ENCODE measurements around the gene ACSL5. TPM values are rescaled to one million over a fixed set of nuclear protein-coding genes. Genes with fewer than 3 reads are reported as not detected.
"Not testable (repeated sequence)": the region's sequence is repeated elsewhere in the genome, so short reads cannot be mapped to it uniquely, and the experiment has no call there.

Gene ACSL5
- total RNA-seq, 4 donors from 2014 or later, result 7.4 to 30.6 (median 11.9) TPM

DNA sequence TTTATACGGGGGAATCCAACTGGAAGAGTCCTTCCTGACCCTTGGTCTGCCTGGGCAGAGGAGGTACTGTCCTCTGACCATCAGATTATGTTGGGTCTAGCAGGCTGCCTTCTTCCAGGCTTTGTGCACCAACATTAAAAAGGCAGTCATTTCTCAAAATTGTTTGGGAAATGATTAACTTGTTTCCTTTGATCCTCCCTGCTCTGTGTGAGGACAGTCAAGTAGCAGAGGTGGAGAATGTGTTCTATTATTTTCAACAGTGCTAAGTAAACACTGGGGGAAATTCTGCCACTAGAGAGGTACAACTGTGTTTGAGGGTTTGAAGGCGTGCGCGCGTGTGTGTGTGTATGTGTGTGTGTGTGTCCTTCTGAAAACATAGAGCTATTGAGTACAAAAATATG, 20.6 kb downstream of the ACSL5 start:
- H3K27ac ChIP-seq, result no peak overlapping the region
- no peaks in the 10 kb centered on the region for H3K36me3 ChIP-seq
- TF ChIP-seq POLR2A (IDR thresholded peaks at IDR 0.05), result no peak
- TF ChIP-seq, protein P1, sequence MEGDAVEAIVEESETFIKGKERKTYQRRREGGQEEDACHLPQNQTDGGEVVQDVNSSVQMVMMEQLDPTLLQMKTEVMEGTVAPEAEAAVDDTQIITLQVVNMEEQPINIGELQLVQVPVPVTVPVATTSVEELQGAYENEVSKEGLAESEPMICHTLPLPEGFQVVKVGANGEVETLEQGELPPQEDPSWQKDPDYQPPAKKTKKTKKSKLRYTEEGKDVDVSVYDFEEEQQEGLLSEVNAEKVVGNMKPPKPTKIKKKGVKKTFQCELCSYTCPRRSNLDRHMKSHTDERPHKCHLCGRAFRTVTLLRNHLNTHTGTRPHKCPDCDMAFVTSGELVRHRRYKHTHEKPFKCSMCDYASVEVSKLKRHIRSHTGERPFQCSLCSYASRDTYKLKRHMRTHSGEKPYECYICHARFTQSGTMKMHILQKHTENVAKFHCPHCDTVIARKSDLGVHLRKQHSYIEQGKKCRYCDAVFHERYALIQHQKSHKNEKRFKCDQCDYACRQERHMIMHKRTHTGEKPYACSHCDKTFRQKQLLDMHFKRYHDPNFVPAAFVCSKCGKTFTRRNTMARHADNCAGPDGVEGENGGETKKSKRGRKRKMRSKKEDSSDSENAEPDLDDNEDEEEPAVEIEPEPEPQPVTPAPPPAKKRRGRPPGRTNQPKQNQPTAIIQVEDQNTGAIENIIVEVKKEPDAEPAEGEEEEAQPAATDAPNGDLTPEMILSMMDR (IDR thresholded peaks at IDR 0.05), result no peak
- H3K9me3 ChIP-seq, result no peaks in the 10 kb centered on the region
- intact Hi-C loops (cut with DNase I; ENCODE audit: low total_unique reads), result no loop called here
- no peaks in the 10 kb centered on the region for H3K27me3 ChIP-seq
- no peak for DNase-seq
- H3K4me1 ChIP-seq, result no peaks in the 10 kb centered on the region
- H3K4me3 ChIP-seq, result no peak overlapping the region

DNA sequence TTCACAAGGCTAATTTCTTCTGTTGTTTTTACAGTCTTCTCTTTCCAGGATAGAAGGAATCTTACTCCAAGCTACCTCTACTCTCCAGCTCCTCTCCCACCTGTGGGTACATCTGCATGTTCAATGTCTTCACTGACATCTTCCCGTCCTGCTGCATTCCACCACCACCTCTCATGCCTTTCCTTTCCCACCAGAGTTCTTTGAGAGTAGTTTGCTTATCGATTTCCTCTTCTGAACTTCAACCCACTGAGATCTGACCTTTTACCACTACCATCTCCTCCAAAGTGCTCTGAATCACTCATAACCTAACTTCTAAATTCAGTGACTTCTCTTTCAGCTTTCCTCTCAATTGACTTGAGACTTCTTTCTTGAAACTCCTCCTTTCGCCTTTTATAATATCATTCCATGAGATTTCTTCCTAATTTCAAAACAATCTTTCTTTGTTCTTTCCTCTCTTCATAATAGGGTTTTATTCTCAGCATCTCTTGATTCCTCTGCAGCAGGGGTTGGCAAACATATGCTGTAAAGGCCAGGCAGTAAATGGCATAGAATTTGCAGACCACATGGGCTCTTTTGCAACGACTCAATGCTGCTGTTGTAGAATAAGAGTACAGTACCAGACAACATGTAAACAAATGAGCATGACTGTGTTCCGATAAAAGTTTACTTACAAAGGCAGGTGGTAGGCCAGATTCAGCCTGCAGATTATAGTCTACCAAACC, 22.1 kb downstream of the ACSL5 start:
- intact Hi-C loops (cut with DNase I; ENCODE audit: low total_unique reads), result no loop called here
- no peak for DNase-seq

DNA sequence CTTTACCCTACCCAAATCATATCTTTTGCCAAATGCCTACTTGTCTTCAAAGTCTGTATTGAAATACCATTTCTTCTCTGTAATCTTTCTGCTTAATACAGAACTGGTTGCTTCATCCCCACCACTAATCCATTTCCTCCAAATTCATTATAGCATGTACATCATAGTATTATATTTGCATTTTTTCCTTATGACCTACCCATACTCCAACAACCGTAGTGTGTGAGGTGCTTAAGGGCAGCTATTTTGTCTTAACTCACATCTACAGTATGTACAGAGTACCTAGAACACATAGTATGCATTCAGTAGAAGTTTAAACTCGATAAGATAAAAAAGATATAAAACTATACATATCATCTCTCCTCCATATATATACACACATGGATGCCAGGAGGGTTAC, 23.7 kb downstream of the ACSL5 start:
- no peaks in the 10 kb centered on the region for H3K4me1 ChIP-seq
- no peaks in the 10 kb centered on the region for H3K27me3 ChIP-seq
- DNase-seq, result no peak
- intact Hi-C loops (cut with DNase I; ENCODE audit: low total_unique reads), result no loop called here
- TF ChIP-seq, protein P1 (IDR thresholded peaks at IDR 0.05), result no peak
- TF ChIP-seq POLR2A (IDR thresholded peaks at IDR 0.05), result no peak
- H3K27ac ChIP-seq, result no peak overlapping the region
- no peak overlapping the region for H3K4me3 ChIP-seq
- no peaks in the 10 kb centered on the region for H3K9me3 ChIP-seq
- no peaks in the 10 kb centered on the region for H3K36me3 ChIP-seq

More for the DNA sequence above, 22.1 kb downstream of the ACSL5 start:
- H3K9me3 ChIP-seq, result no peaks in the 10 kb centered on the region
- TF ChIP-seq, protein P1 (IDR thresholded peaks at IDR 0.05), result no peak
- no peak for TF ChIP-seq POLR2A (IDR thresholded peaks at IDR 0.05)
- no peak overlapping the region for H3K4me3 ChIP-seq
- no peaks in the 10 kb centered on the region for H3K36me3 ChIP-seq
- H3K4me1 ChIP-seq, result no peaks in the 10 kb centered on the region
- H3K27ac ChIP-seq, result no peak overlapping the region
- no peaks in the 10 kb centered on the region for H3K27me3 ChIP-seq

DNA sequence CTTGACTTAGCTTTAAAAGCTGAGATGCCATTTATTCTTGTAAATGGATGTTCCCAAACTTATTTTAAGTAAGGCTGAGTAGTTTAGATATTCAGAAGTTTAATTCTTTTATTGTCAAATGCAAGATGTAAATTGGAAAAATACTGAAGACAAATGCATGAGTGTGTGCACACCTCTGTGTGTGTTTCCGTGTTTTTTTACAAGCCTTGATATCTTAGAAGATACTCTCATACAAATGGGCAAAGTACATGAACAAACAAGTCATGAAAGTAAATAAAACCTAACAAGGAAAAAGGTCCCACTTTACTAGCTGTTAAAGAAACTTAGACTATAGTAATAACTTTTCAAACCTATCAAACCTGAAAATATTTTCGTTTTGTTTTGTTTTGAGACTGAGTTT, 29.0 kb downstream of the ACSL5 start:
- no peaks in the 10 kb centered on the region for H3K36me3 ChIP-seq
- H3K4me1 ChIP-seq, result no peaks in the 10 kb centered on the region
- TF ChIP-seq, protein P1 (IDR thresholded peaks at IDR 0.05), result no peak
- TF ChIP-seq POLR2A (IDR thresholded peaks at IDR 0.05), result no peak
- intact Hi-C loops (cut with DNase I; ENCODE audit: low total_unique reads), result no loop called here
- H3K4me3 ChIP-seq, result no peak overlapping the region
- no peaks in the 10 kb centered on the region for H3K9me3 ChIP-seq
- no peak overlapping the region for H3K27ac ChIP-seq
- DNase-seq, result no peak
- H3K27me3 ChIP-seq, result no peaks in the 10 kb centered on the region

DNA sequence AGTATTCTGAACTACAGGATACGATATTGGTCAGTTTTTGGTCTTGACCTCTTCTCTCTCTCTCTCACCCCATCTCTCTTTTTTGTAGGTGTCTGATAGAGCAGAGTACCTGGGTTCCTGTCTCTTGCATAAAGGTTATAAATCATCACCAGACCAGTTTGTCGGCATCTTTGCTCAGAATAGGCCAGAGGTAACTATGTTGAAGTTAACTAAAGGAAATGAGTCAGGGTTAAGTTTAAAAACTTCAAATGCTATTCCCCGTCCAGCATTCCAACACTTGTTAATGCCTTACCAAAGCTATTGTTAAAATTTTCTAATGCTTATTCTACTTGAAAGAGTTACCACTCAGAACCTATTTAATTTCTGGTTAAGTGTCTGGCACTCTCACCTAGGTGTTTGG, 30.7 kb downstream of the ACSL5 start:
- Histone ChIP-seq H3K27ac (no peak overlapping the region), H3K4me1 (no peaks in the 10 kb centered on the region), H3K4me3 (no peak overlapping the region), H3K9me3 (no peaks in the 10 kb centered on the region), H3K27me3 (no peaks in the 10 kb centered on the region), H3K36me3 (no peaks in the 10 kb centered on the region)
- intact Hi-C loops (cut with DNase I; ENCODE audit: low total_unique reads), result no loop called here
- no peak for TF ChIP-seq POLR2A (IDR thresholded peaks at IDR 0.05)
- TF ChIP-seq, protein P1 (IDR thresholded peaks at IDR 0.05), result no peak
- DNase-seq, result no peak

DNA sequence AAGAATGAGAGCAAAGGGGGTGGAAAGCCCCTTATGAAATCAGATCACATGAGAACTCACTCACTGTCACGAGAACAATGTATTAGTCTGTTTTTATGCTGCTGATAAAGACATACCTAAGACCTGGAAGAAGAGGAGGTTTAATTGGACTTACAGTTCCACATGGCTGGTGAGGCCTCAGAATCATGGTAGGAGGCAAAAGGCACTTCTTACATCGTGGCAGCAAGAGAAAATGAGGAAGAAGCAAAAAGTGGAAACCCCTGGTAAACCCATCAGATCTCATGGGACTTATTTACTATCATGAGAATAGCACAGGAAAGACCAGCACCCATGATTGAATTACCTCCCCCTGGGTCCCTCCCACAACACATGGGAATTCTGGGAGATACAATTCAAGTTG, 32.9 kb downstream of the ACSL5 start:
- H3K4me1 ChIP-seq; H3K36me3 ChIP-seq; H3K27me3 ChIP-seq; H3K27ac ChIP-seq; H3K9me3 ChIP-seq; DNase-seq; H3K4me3 ChIP-seq; intact Hi-C loops (cut with DNase I; ENCODE audit: low total_unique reads): not testable (repeated sequence)
